HFF-Myc (cell line): Measurements from ENCODE around the gene CSAD.
A peak's percentile ranks its signal among the peaks of the same experiment; 100 is the strongest.

Experiments used
- DNase-seq: peaks from one replicate; pipeline ENCODE4 v3.0.0-alpha.2; 2011; ENCODE audit warnings: low read depth; ENCODE audit errors: extremely low read depth
- H3K4me3 ChIP-seq: replicated peaks from 2 replicates; pipeline ENCODE4 v1.5.1; 2011; ENCODE audit warnings: low read depth, mild to moderate bottlenecking, control low read depth, low read length
- TF ChIP-seq, protein P1 (sequence below): IDR thresholded peaks from 2 replicates; pipeline ENCODE4 v1.5.1; 2012; ENCODE audit warnings: mild to moderate bottlenecking, low read depth, low read length, control low read depth; ENCODE audit errors: missing control alignments

Gene CSAD

DNA sequence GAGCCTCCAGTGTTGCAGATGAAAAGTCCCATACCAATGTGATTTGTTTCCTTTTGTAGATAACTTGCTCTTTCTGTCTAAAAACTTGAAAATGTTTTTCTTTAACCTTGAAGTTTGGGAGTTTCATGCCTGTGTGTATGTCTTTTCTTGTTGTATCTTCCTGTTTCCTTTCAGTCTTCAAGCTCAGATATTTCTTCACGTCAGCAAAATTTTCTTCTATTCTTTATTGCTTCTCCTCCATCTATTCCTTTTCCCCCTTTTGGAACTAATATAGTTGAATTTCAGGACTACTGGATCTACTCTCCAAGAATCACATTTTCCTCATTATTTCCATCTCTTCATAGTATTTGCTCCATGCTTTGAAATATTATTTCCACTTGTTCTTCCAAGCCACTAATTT lies 53.6 kb downstream of the CSAD start:
- H3K4me3 ChIP-seq = no peak overlapping the region
- TF ChIP-seq, protein P1, sequence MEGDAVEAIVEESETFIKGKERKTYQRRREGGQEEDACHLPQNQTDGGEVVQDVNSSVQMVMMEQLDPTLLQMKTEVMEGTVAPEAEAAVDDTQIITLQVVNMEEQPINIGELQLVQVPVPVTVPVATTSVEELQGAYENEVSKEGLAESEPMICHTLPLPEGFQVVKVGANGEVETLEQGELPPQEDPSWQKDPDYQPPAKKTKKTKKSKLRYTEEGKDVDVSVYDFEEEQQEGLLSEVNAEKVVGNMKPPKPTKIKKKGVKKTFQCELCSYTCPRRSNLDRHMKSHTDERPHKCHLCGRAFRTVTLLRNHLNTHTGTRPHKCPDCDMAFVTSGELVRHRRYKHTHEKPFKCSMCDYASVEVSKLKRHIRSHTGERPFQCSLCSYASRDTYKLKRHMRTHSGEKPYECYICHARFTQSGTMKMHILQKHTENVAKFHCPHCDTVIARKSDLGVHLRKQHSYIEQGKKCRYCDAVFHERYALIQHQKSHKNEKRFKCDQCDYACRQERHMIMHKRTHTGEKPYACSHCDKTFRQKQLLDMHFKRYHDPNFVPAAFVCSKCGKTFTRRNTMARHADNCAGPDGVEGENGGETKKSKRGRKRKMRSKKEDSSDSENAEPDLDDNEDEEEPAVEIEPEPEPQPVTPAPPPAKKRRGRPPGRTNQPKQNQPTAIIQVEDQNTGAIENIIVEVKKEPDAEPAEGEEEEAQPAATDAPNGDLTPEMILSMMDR = no peak
- DNase-seq = no peak

DNA sequence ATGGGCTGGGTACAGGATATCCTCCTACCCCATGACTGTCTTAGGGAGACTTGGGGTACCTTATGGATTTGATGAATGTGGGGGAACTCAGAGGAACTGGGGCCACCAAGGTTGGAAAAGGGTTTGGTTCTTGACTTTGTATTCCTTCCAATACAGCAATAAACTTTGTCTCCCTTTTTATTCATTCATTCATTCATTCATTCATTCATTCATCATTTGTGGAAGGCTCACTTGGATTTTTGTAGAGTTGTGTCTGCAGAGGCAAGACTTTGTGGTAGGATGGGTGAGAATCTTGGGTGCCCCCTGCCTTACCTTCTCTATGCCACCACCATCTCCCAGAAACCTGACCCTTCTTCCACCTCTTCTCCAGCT lies 56.4 kb downstream of the CSAD start:
- no peak overlapping the region for H3K4me3 ChIP-seq
- no peak for DNase-seq
- TF ChIP-seq, protein P1 = no peak

DNA sequence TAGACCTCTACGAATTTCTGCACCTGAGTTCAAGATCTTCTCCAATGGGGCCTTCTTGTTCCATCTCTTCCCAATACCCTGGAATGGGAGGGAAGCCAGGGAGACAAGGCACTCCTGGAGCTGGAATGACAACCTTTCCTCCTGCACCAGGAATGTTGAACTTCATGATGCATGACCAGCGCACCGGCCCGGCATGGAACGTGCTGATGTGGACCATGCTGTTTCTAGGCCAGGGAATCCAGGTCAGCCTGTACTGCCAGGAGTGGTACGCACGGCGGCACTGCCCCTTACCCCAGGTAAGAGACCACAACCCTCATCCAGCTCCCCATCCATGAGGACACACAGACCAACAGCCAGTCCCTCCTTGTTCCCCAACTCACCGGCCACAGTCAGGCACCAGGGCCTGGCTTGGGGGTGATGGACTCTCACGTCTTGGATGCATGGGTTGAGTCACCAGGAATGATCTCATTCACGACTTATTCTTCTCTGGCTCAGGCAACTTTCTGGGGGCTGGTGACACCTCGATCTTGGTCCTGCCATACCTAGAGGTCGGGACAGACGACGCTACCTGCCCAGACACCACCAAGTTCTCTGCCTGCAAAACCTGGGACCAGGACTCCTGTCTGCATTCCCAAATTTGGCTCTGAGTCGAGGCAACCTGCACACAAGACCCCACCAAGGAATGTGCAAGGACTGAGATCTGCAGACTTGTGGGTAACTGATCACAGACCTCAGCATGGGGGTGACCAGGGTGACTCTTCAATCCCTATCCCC lies 57.0 kb downstream of the CSAD start:
- no peak for DNase-seq
- TF ChIP-seq, protein P1 = no peak
- H3K4me3 ChIP-seq = no peak overlapping the region

DNA sequence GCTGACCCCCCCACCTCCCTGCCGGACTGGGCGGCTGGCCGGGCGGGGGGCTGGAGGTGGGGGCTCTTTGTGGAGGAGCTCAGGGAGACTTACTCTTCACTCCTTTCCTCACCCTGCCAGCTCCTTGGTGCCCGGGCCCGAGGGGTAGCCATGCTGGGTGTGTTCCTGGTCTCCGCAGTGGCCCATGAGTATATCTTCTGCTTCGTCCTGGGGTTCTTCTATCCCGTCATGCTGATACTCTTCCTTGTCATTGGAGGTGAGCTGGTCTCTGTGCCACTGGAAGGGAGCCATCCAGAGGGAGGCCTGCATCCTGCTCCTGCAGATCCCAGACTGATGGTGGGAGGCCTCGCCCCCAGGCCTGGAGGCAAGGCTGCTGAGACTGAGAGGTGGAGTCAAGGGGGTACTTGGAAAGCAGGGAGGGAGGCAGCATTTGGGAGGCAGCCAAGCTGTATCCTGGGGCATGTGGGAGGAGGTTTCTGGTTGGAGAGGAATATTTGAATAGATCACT lies 57.7 kb downstream of the CSAD start:
- no peak overlapping the region for H3K4me3 ChIP-seq
- TF ChIP-seq, protein P1 = no peak
- DNase-seq = peak; percentile 6

DNA sequence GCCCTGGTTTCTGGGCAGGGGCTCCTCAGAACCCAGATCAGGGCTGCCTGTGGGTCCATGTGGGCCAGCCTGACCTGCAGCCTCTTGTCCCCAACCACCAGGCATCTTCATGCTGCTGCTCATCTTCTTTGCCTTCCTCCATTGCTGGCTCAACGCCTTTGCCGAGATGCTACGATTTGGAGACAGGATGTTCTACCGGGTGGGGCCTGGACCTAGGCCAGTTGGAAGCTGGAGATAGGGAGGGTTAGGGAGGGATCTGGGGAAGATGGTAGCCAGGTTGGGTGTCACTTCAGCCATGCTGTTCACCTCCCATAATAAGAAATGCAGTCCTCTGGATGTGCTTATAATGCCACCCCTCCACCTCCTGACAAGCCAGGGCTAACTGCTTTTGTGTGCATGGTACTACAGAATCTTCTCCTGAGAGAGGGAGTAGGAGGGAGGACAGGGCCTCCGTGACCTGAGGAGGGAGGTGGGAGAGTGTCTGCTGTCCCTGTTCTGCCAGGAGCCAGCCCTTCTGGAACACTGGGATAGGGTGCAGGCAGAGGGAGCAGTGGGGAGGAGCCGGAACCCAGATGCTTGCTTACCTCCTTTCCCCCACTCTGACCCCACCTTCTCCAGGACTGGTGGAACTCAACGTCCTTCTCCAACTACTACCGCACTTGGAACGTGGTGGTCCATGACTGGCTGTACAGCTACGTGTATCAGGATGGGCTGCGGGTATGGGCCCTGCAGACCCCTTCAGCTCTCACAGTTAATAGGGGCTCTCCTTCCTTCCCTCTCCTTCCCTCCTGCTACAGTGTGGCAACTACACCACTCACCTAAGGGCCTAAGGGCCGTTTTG lies 59.8 kb downstream of the CSAD start:
- H3K4me3 ChIP-seq = no peak overlapping the region
- DNase-seq = no peak
- TF ChIP-seq, protein P1 = no peak

DNA sequence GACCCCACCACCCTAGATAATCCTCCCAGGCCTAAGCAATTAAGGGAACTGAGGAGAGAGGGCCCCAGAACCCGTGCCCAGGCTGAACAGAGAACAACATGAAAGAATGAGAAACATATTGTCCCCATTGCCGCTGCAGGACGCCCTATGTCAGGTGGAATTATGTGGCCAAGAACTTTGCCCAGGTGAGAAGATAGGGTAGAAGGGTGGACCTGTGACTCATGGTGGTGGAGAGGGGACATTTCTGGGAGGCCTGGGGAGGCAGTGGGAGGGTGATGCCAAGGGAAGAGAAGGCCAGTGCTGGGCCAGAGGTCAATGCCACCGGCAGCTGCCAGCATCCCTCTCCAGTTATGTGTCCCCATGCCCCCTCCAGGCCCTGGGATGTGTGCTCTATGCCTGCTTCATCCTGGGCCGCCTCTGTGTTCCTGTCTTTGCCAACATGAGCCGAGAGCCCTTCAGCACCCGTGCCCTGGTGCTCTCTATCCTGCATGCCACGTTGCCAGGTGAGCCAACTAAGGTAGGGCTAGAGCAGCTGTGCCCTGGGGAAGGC lies 61.9 kb downstream of the CSAD start:
- TF ChIP-seq, protein P1 = no peak
- no peak overlapping the region for H3K4me3 ChIP-seq
- no peak for DNase-seq
